GM23338 (cell line): ENCODE results near the gene SPECC1L. TPM values are rescaled to one million over a fixed set of nuclear protein-coding genes. Genes with fewer than 3 reads are reported as not detected.

Experiments used
- ATAC-seq: fragments of 200-7000 bp; cut with Tn5 transposase; 3 replicates; pipeline ENCODE4 v1.9.1; 2020
- DNase-seq: peaks from one replicate; pipeline ENCODE4 v3.0.0-alpha.2; 2015; ENCODE audit warnings: low spot score
- H2AFZ ChIP-seq: fragments of 200-600 bp; sonication (generic); 2 replicates; pipeline ENCODE4 v1.8.0; 2016; ENCODE audit warnings: antibody characterized with exemption, mild to moderate bottlenecking, moderate library complexity
- H3F3A ChIP-seq: fragments of 200-600 bp; sonication (generic); replicated peaks from 2 replicates; pipeline ENCODE4 v1.8.0; 2017; ENCODE audit warnings: antibody characterized with exemption, mixed run types, low read depth
- H3K27ac ChIP-seq: fragments of 200-600 bp; sonication (generic); 2 replicates; pipeline ENCODE4 v1.6.1; 2016; ENCODE audit warnings: low read depth
- H3K27me3 ChIP-seq: fragments of 200-600 bp; sonication (generic); 2 replicates; pipeline ENCODE4 v1.8.0; 2016; ENCODE audit warnings: mild to moderate bottlenecking, mixed run types, moderate library complexity; ENCODE audit not compliant: insufficient read depth
- H3K36me3 ChIP-seq: fragments of 200-600 bp; sonication (generic); 2 replicates; pipeline ENCODE4 v1.8.0; 2016; ENCODE audit warnings: mild to moderate bottlenecking; ENCODE audit not compliant: insufficient read depth
- H3K4me1 ChIP-seq: fragments of 200-600 bp; sonication (generic); 2 replicates; pipeline ENCODE4 v1.8.0; 2016; ENCODE audit warnings: mild to moderate bottlenecking, moderate library complexity; ENCODE audit not compliant: insufficient read depth
- H3K4me2 ChIP-seq: fragments of 200-600 bp; sonication (generic); 2 replicates; pipeline ENCODE4 v1.7.1; 2017; ENCODE audit warnings: mixed run types
- H3K4me3 ChIP-seq: fragments of 200-600 bp; sonication (generic); 2 replicates; pipeline ENCODE4 v1.6.1; 2016; ENCODE audit warnings: mixed run types
- H3K79me2 ChIP-seq: fragments of 200-600 bp; sonication (generic); replicated peaks from 2 replicates; pipeline ENCODE4 v1.8.0; 2017; ENCODE audit warnings: mild to moderate bottlenecking; ENCODE audit not compliant: insufficient read depth
- H3K9me2 ChIP-seq: fragments of 200-600 bp; sonication (generic); 2 replicates; pipeline ENCODE4 v1.8.0; 2017; ENCODE audit not compliant: insufficient read depth
- H4K20me1 ChIP-seq: fragments of 200-600 bp; sonication (generic); replicated peaks from 2 replicates; pipeline ENCODE4 v1.8.0; 2017; ENCODE audit warnings: mild to moderate bottlenecking; ENCODE audit not compliant: insufficient read depth
- H3K27ac Mint-ChIP-seq: 2 replicates; pipeline ENCODE4 v1.8.0; 2020; ENCODE audit warnings: inconsistent platforms, mild to moderate bottlenecking, moderate library complexity, mixed read lengths
- H3K27me3 Mint-ChIP-seq: 3 replicates; pipeline ENCODE4 v1.8.0; 2022; ENCODE audit warnings: low read depth, mild to moderate bottlenecking, moderate library complexity, mixed read lengths, inconsistent platforms; ENCODE audit not compliant: insufficient read depth, poor library complexity
- H3K36me3 Mint-ChIP-seq: 3 replicates; pipeline ENCODE4 v1.8.0; 2021; ENCODE audit warnings: low read depth, mild to moderate bottlenecking, inconsistent platforms, moderate library complexity, mixed read lengths
- H3K4me1 Mint-ChIP-seq: 3 replicates; pipeline ENCODE4 v1.8.0; 2020; ENCODE audit warnings: mild to moderate bottlenecking, inconsistent platforms, mixed read lengths
- H3K4me3 Mint-ChIP-seq: 3 replicates; pipeline ENCODE4 v1.8.0; 2021; ENCODE audit warnings: moderate library complexity, mild to moderate bottlenecking, inconsistent platforms, mixed read lengths
- H3K9me3 Mint-ChIP-seq: 3 replicates; pipeline ENCODE4 v1.8.0; 2020; ENCODE audit warnings: moderate library complexity, mild to moderate bottlenecking, inconsistent platforms, mixed read lengths
- CREB1 ChIP-seq: fragments of 250-450 bp; sonication (Bioruptor Pico); IDR thresholded peaks from 2 replicates; pipeline ENCODE4 v1.5.0; 2020; ENCODE audit warnings: low read depth, mild to moderate bottlenecking, moderate library complexity
- ETS1 ChIP-seq: IDR thresholded peaks from 2 replicates; pipeline ENCODE4 v1.6.1; 2016; ENCODE audit warnings: antibody characterized with exemption
- EZH2 ChIP-seq: fragments of 200-600 bp; sonication (generic); IDR thresholded peaks from one replicate; pipeline ENCODE4 v1.8.0; 2017; ENCODE audit warnings: antibody characterized with exemption, mild to moderate bottlenecking, low read depth; ENCODE audit not compliant: unreplicated experiment
- EZH2phosphoT487 ChIP-seq: fragments of 200-600 bp; sonication (generic); IDR thresholded peaks from one replicate; pipeline ENCODE4 v1.8.1; 2018; ENCODE audit warnings: antibody characterized with exemption; ENCODE audit not compliant: unreplicated experiment
- JUNB ChIP-seq: IDR thresholded peaks from one replicate; pipeline ENCODE4 v1.6.1; 2016; ENCODE audit warnings: antibody characterized with exemption; ENCODE audit not compliant: unreplicated experiment
- NANOG ChIP-seq: IDR thresholded peaks from 2 replicates; pipeline ENCODE4 v1.6.1; 2016; ENCODE audit warnings: antibody characterized with exemption, borderline replicate concordance
- POLR2AphosphoS5 ChIP-seq: IDR thresholded peaks from 2 replicates; pipeline ENCODE4 v1.6.1; 2016; ENCODE audit warnings: antibody characterized with exemption, low read depth
- REST ChIP-seq: IDR thresholded peaks from one replicate; pipeline ENCODE4 v1.6.1; 2018; ENCODE audit warnings: antibody characterized with exemption; ENCODE audit not compliant: unreplicated experiment
- STAT1 ChIP-seq: IDR thresholded peaks from one replicate; pipeline ENCODE4 v1.6.1; 2016; ENCODE audit warnings: antibody characterized with exemption; ENCODE audit not compliant: unreplicated experiment
- ZNF114 ChIP-seq: fragments of 250-450 bp; sonication (Bioruptor Pico); IDR thresholded peaks from 2 replicates; pipeline ENCODE4 v1.5.0; 2020; ENCODE audit warnings: mild to moderate bottlenecking, moderate library complexity
- ZNF331 ChIP-seq: fragments of 250-450 bp; sonication (Bioruptor Pico); IDR thresholded peaks from 2 replicates; pipeline ENCODE4 v1.5.0; 2020; ENCODE audit warnings: low read depth, mild to moderate bottlenecking, moderate library complexity
- polyA plus RNA-seq: library from polyadenylated mRNA; unstranded; fragments of >200 nt; fragmentation: Nextera tagmentation; extraction: Ambion mirVana; gene quantifications from 2 replicates; pipeline ENCODE4 v1.2.1, GENCODE V29; 2016
- total RNA-seq: library from RNA; depleted of rRNA; stranded (reverse); fragments of >200 nt; shearing (Covaris generic); gene quantifications from 2 replicates; pipeline ENCODE4 v1.2.3, GENCODE V29; 2014
- TF ChIP-seq, protein P1 (sequence below): fragments of 250-450 bp; sonication (Bioruptor Pico); IDR thresholded peaks from 2 replicates; pipeline ENCODE4 v1.5.0; 2020; ENCODE audit warnings: mild to moderate bottlenecking, moderate library complexity
- TF ChIP-seq, protein P2 (sequence below), 2 experiments: fragments of 200-600 bp in 1 of 2; sonication (generic) in 1 of 2; conservative IDR thresholded peaks; 2 replicates each; pipeline versions ENCODE4 v1.5.1 to v1.6.1; 2016 to 2017; ENCODE audit warnings: antibody characterized with exemption in 2 of 2, low read depth in 2 of 2, mild to moderate bottlenecking in 2 of 2, moderate library complexity in 1 of 2

SPECC1L gene
- total and polyA plus RNA-seq, 2 experiments from 2014 or later, result 24.3 to 44.7 TPM

- ATAC-seq (no peak), DNase-seq (no peak)
- no peaks in the 10 kb centered on the region for H3K36me3 ChIP-seq
- no peak overlapping the region for H3K4me2 ChIP-seq
- H3K9me2 ChIP-seq, result no peaks in the 10 kb centered on the region
- H3K4me1 Mint-ChIP-seq, result no peaks in the 10 kb centered on the region; the same call in 2 of the 3 replicates
- H3F3A ChIP-seq, result no peaks in the 10 kb centered on the region
- H2AFZ ChIP-seq, result no peak overlapping the region
- peaks cover 20% of the 10 kb centered on the region; the same call in 2 of the 3 replicates for H3K36me3 Mint-ChIP-seq
- H3K27me3 ChIP-seq, result no peaks in the 10 kb centered on the region
- no peak overlapping the region for H3K4me3 ChIP-seq
- TF ChIP-seq ZNF331 (CRISPR knock-in tag) (no peak), NANOG (no peak), POLR2AphosphoS5 (no peak), EZH2 (no peak), ETS1 (no peak), REST (no peak), EZH2phosphoT487 (no peak), ZNF114 (no peak), JUNB (no peak), STAT1 (no peak), CREB1 (CRISPR knock-in tag) (no peak)
- TF ChIP-seq, protein P1, sequence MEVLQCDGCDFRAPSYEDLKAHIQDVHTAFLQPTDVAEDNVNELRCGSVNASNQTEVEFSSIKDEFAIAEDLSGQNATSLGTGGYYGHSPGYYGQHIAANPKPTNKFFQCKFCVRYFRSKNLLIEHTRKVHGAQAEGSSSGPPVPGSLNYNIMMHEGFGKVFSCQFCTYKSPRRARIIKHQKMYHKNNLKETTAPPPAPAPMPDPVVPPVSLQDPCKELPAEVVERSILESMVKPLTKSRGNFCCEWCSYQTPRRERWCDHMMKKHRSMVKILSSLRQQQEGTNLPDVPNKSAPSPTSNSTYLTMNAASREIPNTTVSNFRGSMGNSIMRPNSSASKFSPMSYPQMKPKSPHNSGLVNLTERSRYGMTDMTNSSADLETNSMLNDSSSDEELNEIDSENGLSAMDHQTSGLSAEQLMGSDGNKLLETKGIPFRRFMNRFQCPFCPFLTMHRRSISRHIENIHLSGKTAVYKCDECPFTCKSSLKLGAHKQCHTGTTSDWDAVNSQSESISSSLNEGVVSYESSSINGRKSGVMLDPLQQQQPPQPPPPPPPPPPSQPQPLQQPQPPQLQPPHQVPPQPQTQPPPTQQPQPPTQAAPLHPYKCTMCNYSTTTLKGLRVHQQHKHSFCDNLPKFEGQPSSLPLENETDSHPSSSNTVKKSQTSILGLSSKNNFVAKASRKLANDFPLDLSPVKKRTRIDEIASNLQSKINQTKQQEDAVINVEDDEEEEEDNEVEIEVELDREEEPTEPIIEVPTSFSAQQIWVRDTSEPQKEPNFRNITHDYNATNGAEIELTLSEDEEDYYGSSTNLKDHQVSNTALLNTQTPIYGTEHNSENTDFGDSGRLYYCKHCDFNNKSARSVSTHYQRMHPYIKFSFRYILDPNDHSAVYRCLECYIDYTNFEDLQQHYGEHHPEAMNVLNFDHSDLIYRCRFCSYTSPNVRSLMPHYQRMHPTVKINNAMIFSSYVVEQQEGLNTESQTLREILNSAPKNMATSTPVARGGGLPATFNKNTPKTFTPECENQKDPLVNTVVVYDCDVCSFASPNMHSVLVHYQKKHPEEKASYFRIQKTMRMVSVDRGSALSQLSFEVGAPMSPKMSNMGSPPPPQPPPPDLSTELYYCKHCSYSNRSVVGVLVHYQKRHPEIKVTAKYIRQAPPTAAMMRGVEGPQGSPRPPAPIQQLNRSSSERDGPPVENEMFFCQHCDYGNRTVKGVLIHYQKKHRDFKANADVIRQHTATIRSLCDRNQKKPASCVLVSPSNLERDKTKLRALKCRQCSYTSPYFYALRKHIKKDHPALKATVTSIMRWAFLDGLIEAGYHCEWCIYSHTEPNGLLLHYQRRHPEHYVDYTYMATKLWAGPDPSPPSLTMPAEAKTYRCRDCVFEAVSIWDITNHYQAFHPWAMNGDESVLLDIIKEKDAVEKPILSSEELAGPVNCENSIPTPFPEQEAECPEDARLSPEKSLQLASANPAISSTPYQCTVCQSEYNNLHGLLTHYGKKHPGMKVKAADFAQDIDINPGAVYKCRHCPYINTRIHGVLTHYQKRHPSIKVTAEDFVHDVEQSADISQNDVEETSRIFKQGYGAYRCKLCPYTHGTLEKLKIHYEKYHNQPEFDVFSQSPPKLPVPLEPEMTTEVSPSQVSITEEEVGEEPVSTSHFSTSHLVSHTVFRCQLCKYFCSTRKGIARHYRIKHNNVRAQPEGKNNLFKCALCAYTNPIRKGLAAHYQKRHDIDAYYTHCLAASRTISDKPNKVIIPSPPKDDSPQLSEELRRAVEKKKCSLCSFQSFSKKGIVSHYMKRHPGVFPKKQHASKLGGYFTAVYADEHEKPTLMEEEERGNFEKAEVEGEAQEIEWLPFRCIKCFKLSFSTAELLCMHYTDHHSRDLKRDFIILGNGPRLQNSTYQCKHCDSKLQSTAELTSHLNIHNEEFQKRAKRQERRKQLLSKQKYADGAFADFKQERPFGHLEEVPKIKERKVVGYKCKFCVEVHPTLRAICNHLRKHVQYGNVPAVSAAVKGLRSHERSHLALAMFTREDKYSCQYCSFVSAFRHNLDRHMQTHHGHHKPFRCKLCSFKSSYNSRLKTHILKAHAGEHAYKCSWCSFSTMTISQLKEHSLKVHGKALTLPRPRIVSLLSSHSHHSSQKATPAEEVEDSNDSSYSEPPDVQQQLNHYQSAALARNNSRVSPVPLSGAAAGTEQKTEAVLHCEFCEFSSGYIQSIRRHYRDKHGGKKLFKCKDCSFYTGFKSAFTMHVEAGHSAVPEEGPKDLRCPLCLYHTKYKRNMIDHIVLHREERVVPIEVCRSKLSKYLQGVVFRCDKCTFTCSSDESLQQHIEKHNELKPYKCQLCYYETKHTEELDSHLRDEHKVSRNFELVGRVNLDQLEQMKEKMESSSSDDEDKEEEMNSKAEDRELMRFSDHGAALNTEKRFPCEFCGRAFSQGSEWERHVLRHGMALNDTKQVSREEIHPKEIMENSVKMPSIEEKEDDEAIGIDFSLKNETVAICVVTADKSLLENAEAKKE (CRISPR knock-in tag), result no peak
- TF ChIP-seq, protein P2, sequence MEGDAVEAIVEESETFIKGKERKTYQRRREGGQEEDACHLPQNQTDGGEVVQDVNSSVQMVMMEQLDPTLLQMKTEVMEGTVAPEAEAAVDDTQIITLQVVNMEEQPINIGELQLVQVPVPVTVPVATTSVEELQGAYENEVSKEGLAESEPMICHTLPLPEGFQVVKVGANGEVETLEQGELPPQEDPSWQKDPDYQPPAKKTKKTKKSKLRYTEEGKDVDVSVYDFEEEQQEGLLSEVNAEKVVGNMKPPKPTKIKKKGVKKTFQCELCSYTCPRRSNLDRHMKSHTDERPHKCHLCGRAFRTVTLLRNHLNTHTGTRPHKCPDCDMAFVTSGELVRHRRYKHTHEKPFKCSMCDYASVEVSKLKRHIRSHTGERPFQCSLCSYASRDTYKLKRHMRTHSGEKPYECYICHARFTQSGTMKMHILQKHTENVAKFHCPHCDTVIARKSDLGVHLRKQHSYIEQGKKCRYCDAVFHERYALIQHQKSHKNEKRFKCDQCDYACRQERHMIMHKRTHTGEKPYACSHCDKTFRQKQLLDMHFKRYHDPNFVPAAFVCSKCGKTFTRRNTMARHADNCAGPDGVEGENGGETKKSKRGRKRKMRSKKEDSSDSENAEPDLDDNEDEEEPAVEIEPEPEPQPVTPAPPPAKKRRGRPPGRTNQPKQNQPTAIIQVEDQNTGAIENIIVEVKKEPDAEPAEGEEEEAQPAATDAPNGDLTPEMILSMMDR (conservative IDR thresholded peaks at IDR 0.05; ENCODE audit: low read depth in 2 of 2), result no peak
- no peak overlapping the region for H3K27ac ChIP-seq
- H3K9me3 Mint-ChIP-seq, result no peaks in the 10 kb centered on the region
- H4K20me1 ChIP-seq, result no peaks in the 10 kb centered on the region; the same call in none of the 2 replicates
- no peaks in the 10 kb centered on the region for H3K79me2 ChIP-seq
- peaks cover 19% of the 10 kb centered on the region for H3K27me3 Mint-ChIP-seq
- H3K27ac Mint-ChIP-seq, result no peak overlapping the region
- no peak overlapping the region for H3K4me3 Mint-ChIP-seq
- no peaks in the 10 kb centered on the region for H3K4me1 ChIP-seq
Measured at GRCh38 chr22:24413271-24413670, 142.6 kb downstream of the SPECC1L start.
